HL-60 (cell line): Measurements from ENCODE around the gene SYT13.

Source experiments
- CTCF ChIP-seq: IDR thresholded peaks from one replicate; pipeline ENCODE4 v1.5.1; 2011; ENCODE audit warnings: low read length, control low read depth, inconsistent platforms; ENCODE audit not compliant: insufficient read depth
- GABPA ChIP-seq: IDR thresholded peaks from 2 replicates; pipeline ENCODE4 v1.6.1; 2012; ENCODE audit warnings: low read depth
- POLR2AphosphoS5 ChIP-seq: IDR thresholded peaks from 2 replicates; pipeline ENCODE4 v1.6.1; 2012; ENCODE audit warnings: low read depth
- SPI1 ChIP-seq: IDR thresholded peaks from 2 replicates; pipeline ENCODE4 v1.6.1; 2012; ENCODE audit warnings: low read depth, mild to moderate bottlenecking, borderline replicate concordance

- TF ChIP-seq CTCF (no peak), POLR2AphosphoS5 (no peak), GABPA (no peak), SPI1 (no peak)
Measured at GRCh38 chr11:45246241-45246640, 39.9 kb downstream of the SYT13 start.
